Activated T-helper 1 cell treated with Interleukin-2 at 50 U/mL for 16 hours (primary cell): Measurements from ENCODE around the gene ZBTB16.
A peak's percentile ranks its signal among the peaks of the same experiment; 100 is the strongest.

Source experiments
- DNase-seq: peaks from one replicate; pipeline ENCODE4 v3.0.0-alpha.2; 2020; ENCODE audit warnings: low read depth

Gene ZBTB16, protein sequence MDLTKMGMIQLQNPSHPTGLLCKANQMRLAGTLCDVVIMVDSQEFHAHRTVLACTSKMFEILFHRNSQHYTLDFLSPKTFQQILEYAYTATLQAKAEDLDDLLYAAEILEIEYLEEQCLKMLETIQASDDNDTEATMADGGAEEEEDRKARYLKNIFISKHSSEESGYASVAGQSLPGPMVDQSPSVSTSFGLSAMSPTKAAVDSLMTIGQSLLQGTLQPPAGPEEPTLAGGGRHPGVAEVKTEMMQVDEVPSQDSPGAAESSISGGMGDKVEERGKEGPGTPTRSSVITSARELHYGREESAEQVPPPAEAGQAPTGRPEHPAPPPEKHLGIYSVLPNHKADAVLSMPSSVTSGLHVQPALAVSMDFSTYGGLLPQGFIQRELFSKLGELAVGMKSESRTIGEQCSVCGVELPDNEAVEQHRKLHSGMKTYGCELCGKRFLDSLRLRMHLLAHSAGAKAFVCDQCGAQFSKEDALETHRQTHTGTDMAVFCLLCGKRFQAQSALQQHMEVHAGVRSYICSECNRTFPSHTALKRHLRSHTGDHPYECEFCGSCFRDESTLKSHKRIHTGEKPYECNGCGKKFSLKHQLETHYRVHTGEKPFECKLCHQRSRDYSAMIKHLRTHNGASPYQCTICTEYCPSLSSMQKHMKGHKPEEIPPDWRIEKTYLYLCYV

GRCh38 chr11:114059278-114059983, at the start of gene ZBTB16:
ZBTB16 (plus strand) TSS chr11:114059711; CDS start chr11:114063301, 3,590 bp downstream.
- peak; percentile 36 for DNase-seq

DNA sequence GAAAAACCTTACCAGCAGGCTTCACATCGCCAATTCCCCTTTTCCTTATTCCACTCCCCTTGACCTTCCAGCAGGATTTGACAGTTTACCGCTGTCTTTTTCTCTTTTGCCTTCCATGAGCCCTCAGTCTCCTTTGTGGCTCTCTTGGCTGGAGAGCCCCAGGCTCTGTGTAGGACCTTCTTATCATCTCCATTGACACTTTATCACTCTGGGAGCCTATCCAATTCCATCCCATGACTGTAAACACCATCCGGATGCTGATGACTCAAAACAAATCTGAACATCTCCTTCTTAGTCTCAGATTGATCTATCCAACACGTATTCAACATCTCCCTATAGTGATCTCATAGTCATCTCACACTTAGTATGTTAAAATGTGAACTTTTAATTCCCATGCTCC, 48.6 kb upstream of the ZBTB16 start:
- no peak for DNase-seq

DNA sequence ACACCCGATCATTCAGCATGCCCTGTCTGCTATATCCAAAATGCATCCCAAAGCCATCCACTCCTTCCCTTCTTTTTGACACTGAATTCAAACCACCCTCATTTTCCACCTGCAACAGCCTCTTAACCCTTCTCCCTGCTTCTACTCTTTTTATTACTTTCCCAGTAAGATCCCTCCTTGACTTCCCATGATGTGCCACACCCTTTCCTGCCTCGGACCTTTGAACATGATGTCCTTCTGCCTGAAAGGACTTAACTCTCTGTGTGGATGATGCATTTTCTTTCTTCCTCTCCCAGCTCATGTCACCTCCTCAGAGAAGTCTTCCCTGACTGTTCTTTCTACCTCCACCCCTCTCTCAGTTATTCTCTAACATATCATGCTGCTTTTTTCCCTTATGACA, 48.1 kb upstream of the ZBTB16 start:
- DNase-seq: no peak

DNA sequence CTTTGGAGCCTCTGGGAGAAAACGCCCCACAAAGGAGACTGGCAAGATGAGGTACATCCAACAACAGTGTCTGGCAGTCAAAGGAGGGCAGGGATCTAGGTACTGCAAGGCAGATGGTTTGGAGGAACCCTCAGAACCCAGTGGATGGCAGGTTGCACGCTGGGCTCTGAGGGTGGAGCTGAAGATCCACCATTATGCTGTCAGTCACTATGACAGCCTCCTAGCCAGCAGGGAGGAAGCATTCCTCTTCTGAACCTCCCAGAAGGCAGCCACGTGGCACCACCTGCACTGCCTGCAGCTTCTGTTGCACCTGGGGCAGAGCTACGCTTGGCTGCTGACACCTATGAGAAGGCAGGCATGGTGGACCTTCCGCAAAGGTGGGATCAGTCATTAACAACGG, 44.4 kb upstream of the ZBTB16 start:
- no peak for DNase-seq

DNA sequence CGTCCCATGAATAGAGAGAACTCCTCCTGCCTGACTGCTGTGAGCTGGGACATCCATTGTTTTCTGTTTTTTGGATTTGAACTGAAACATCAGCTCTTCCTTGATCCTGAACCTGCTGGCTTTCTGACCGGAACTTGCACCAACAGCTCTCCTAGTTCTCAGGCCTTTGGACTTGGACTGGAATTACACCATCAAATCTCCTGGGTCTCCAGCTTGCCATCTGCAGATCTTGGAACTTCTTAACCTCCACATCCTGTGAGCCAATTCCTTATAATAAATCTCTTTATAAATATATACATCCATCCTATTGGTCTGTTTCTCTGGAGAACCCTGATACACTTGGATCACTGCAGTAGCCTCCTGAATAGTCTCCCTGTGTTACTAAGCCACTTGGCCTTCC, 42.5 kb upstream of the ZBTB16 start:
- no peak for DNase-seq

DNA sequence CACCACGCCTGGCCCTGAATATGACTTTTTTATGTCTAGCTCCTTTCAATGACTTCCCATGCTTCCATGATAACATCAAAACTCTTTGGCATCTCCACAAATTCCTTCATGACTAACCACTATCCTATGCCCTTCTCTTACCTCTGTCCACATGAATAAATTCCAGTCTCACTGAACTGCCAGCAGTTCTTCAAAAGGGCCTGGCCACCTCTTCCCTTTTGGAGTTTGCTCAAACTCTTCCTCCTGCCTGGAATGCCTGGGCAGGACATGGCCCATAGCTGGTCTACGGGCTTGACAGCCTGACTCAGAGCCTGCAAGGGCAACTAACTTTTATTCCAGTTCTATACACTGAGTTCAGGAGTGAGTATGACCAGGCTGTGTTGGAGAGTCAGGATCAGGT, 41.8 kb upstream of the ZBTB16 start:
- no peak for DNase-seq

GRCh38 chr11:114019046-114019445, 40.5 kb upstream of the ZBTB16 start:
- no peak for DNase-seq

DNA sequence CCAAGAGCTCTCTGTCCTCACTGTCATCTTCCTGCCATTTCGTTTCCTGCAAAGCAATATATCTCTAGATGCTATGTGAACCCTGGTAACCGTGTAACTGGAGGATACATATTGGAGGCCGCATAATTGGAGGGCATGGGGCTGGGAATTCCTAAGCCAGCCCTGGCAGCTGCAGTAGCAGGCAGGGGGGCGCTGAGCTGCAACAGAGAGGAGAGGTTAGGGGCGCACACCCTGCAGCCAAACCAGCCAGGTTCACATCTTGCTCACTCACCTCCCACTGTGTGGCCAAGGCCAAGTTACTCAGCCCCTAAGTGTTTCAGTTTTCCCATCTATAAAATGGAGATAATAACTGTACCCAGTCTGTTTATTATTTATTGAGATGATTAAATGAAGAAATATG, 39.9 kb upstream of the ZBTB16 start:
- DNase-seq: no peak

GRCh38 chr11:114025329-114025907, 34.1 kb upstream of the ZBTB16 start:
- no peak for DNase-seq

DNA sequence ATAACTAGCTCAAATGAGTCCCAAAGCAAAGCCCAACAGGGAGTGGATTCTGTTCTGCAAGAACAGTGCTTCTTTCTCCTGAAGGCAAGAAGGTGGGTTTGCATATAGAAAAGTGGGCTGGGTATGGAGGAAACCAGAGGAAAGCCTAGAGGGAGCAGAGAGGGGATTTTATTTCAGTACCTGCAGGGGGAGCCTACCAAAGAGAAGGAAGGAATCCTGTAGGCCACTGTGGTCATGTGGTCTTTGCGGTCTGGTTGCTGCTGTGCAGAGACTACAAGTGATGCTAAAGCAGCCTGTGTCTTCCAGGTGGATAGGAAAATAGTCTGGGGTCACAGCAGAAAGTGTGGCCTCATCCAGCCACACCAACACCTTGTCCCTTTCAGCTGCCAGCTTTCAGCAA, 33.2 kb upstream of the ZBTB16 start:
- DNase-seq: no peak

GRCh38 chr11:114027391-114027790, 32.1 kb upstream of the ZBTB16 start:
- DNase-seq: no peak

DNA sequence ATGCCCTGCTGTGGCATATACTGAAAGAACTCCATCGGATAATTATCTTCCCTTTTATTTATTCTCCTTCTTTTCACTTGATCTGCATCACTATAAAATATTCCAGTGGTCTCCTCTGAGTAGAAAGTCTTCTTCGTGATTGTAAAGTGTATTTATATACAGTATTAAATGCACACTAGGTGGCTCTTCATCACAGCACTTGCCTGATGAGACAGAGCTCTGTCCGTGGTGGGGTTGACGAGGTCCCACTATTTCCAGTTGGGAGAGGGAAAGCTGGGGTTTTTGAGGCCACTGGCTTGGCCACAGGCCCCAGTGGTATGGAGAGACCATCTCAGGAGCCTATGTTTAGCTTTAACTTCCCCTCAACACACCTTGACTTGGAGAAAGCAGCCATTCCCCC, 31.6 kb upstream of the ZBTB16 start:
- DNase-seq: no peak

GRCh38 chr11:114031246-114031966, 28.1 kb upstream of the ZBTB16 start:
- DNase-seq: no peak

DNA sequence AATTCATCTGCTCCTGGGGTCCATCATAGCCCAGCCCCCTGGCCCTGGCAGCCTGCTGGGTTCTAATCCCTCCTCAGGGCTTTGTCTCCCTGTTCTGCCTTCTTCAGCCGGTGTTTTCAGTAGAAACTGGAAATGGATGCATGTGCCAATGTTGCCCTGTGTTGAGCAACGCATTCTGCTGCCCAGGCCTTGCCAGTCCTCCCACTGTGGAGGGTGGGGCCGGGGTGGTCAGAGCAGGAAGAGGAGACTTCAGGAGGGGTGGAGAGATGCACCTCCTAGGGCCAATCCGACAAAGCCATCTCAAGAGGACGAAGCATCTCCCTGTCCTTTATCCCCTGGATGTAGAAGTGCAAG, 27.6 kb upstream of the ZBTB16 start:
- DNase-seq: no peak

GRCh38 chr11:114033066-114033465, 26.4 kb upstream of the ZBTB16 start:
- DNase-seq: no peak

DNA sequence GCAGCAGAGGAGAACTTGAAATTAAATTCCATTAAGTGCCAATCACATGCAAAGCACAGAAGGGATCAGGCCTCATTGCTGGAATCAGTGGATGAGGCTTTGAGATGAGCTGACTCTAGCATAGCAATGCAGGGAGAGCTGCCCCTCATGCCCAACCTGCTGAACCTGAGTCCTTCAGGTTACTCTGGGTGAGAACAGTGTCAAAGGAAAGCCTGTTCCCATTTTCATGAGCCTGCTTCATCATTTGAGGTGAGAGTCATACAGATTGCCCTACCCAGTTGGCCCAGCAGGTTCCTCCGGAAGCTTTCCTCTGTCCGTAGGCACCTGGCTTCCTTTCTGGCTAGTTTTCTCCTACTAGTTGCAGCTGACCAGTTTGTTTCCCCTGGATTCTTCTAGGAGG, 25.9 kb upstream of the ZBTB16 start:
- DNase-seq: no peak

DNA sequence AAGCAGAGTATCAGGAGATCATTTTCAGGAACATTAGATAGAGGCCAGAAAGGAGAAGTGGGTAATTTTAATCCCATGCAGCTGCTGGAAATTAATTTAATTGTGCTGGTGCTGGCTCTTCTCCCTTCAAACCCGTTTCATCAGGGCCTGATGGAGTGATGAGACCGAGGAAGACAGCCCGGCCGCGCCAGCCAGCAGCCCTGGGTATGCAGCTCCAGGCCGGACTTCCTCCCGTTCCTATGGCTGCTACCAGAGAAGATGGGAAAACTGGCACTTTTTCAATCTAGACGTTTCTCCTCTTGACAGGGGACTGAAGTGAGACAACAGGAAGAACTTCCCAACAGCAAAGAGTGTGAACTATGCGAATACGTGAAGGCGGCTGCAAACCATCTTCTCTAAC, 24.6 kb upstream of the ZBTB16 start:
- no peak for DNase-seq

DNA sequence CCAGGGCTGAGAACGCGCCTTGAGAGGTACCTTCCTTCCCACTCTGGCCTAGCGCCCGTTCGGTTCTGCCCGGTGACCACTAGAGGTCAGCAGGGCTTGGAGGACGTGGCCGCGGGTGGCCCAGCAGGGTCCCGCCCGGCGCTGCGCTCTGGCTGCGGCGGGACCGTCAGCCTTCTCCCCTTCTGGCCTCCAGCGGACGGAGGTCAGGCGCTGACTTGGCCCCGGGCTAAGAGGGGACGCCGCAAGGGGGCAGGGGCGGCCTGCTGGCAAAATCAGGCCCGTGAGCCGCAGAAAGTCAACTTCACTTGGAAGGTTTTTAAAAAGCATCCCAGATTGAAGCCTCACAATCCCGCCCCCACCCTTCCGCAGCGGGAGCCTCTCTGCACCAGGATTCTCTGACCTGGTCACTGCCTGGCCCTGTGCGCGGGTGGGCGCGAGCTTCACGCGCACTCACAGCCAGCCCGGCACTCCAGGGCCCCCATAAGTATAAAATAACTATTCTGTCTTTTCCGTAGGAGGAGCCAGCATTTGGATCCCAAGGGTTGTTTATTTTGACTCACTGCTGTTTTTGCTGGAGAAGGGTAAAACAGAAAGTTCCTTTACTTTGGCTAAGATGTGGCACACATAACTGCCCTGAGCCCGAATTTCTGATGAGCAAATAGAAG, 23.2 kb upstream of the ZBTB16 start:
- DNase-seq: peak; percentile 26

- no peak for DNase-seq
These were observed 22.6 kb upstream of the ZBTB16 start for GRCh38 chr11:114036958-114037357.

DNA sequence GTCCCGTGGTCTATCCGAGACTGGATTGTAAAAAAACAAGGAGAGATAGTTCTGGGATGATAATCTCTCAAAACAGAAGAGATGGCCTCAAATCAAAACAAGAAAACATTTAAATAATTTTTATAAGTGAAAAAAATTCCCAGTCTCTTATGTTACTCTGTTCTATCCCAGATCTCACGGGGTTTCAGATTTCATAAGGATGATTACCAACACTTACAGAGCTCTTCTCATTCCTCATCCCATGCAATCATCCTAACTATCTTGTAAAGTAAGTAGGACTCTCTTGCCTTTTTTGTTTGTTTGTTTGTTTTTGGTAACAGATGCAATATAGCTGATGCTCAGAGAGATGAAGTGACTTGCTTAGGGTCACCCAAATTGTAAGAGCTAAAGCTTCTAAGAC, 20.0 kb upstream of the ZBTB16 start:
- no peak for DNase-seq

GRCh38 chr11:114040706-114041211, 18.8 kb upstream of the ZBTB16 start:
- no peak for DNase-seq
